Fibroblast of peridontal ligament (primary cell): Measurements from ENCODE around the gene ECE2.
A peak's percentile ranks its signal among the peaks of the same experiment; 100 is the strongest.

Experiments
- DNase-seq: peaks from one replicate; pipeline ENCODE4 v3.0.0-alpha.2; 2010; ENCODE audit errors: extremely low read depth

ECE2 gene

GRCh38 chr3:184275961-184276910, at the start of gene ECE2:
Gene ECE2, plus strand, starts transcription at chr3:184276022. Its CDS starts 132 bp downstream, at chr3:184276154.
- DNase-seq = no peak

DNA sequence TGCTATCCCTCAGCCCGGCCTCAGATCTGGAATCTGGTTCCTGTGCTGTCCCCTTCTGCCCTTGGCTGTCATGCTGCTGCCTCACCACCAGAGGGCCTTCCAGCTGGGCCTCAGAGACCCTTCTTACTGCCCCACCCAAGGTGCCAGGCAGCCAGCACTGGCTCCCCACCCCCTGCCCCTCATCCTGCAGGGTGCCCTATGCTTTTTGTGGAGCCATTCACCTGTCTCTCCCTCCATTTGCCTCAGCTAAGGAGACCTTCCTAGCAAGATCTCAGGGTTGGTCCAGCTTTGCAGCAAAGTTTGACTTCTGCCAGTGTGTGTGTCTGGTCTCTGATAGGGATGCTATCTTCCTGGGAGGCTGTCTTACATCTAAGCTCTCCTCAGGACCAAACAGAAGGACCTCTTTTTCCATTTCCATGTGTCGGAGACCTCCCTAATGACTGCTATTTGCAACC, 48.3 kb upstream of the ECE2 start:
- DNase-seq = no peak

DNA sequence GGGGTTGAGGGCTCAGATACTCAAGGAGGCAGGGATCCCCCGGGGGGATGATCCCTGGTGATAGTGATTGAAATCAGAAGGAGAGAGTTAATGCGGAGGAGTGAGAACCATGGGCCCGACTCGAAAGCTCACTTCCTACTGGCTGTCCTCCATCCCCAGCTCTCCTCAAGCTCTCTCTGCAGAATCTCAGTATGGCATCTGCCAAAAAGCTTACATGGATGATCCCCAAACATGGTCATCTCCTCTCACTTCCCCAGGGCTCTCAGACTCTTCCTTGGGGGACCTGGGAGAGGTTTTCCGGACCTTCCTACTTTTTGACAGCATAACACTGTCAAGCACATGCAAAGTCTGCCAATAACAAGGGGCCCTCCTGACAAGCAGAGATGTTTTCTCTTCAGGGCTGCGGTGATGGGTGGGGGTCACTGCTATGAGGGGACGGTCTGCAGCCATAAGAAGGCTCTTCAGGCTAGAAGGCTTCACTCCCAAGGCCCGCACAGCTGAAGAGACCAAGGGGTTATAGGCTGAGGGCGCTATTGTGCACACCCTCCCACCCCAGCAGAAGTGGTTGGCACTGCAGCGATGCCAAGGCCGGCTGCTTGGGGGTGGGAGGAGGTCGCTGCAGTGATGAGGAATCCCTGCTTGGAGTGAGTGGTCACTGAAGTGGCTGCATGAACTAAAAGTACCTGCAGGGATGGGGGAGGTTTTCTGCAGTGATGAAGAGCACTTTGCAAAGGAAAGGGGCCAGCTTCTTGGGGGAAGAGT, 47.3 kb upstream of the ECE2 start:
- DNase-seq = no peak

GRCh38 chr3:184229394-184230080, 46.3 kb upstream of the ECE2 start, which contains the start of gene VWA5B2:
Gene VWA5B2, plus strand, starts transcription at chr3:184229585. Its CDS starts 944 bp downstream, at chr3:184230529.
- no peak for DNase-seq

DNA sequence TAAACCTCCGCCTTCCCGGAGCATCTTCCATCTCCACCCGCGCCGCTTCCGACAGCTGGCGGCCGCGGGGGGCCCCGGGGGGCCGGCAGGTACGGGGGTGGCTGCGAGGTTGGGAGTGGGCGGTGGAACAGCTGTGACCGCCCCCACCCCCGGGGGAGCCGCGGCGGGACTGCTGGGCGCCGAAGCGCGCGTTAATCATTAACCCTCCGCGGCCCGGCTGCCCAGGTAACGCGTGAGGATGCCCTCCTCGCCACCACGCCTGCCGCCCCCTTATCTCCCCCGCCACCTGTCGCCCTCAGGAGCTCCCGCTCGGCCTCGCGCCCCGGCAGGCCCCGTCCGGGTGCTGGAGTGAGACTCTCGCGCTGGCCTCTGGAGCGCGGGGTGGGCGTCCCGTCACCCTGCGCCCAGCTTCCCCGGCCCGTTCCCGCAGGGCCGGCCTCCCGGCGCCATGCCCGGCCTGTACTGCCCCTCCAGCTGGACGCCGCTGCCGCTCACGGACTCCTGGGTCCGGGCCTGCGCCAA, 45.7 kb upstream of the ECE2 start:
- no peak for DNase-seq

DNA sequence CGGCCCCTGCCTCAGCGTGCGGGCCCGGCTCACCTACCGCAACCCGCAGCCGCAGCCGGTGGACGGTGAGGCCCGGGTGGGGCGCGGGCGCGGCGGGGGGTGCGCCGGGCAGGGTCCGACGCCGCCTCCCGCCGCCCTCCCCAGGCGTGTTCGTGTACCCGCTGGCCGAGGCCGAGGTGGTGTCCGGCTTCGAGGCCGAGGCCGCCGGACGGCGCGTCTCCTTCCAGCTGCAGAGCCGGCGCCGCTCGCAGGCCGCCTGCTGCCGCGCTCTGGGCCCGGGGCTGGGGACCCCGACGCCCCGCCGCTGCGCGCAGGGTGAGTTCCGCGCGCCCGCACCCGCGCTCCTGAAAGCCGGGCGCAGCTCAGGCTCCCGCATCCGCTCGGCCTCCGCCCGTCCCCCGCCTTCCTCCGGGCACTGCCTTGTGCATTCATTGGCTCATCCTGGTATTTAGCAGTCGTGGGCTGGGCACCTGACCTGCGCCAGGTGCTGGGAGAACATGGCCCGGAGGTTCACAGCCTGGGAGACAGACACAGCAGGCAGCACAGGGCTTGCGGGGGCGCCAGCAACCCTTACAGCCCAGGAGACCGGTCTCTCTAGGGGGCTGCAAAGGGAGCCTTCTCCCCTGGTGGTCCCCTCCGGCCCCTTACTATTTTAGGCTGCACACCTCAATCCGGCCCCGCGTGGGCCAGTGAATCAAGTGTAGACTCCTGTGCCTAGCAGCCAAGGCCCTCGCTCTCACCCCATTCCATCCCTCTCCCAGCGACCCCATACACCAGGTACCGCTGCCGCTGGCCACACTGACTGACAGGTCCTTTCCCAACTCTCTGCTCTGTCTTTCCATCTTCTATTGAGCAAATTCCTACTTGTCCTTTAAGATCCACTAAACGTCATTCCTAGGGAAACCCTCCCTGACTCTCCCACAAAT, 45.0 kb upstream of the ECE2 start:
- DNase-seq = no peak

DNA sequence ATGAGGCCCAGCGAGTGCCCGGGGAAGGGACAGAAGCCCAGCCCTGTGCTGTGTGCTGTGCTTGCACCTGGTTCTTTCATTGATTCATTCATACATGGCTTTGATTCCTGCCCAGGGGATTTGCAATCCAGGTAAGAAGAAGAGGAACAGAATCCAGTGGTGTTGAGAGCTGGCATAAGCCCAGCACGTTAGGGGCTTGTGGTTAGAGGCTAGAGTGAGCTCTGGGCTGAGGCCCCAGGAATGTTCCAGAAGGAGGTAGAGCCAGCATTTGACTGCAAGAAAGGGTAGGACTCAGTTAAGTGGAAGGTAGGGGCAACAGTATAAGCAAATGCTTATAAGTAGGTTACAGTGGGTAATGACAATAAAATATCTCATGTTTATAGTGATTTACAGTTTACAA, 44.2 kb upstream of the ECE2 start:
- DNase-seq = no peak

DNA sequence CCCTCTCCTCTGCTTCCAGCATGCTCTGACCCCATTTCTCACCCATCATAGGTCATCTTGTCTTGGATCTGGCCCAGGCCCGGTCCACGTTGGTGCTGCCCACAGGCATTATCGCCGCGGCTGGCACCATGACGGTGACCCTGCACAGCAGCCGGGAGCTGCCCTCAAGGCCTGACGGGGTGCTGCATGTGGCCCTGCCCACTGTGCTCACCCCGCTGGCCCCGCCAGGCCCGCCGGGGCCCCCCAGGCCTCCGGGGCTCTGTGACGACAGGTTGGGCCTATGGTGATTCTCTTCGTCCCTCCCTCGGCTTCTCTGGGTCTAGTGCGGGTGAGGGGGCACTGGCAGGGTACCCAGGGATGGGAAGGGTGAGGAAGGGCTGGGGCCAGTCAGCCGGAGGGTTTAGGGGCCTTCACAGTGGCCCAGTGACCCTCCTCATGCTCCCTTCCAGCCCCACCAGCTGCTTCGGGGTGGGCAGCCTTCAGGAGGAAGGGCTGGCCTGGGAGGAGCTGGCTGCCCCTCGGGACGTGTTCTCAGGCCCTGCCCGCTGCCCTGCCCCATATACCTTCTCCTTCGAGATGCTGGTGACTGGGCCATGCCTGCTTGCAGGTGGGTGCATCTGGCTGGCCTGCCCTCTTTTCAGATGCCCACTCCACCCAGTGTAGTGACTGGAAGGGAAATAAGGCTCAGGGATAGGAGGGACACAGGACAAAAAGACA, 42.5 kb upstream of the ECE2 start:
- no peak for DNase-seq

DNA sequence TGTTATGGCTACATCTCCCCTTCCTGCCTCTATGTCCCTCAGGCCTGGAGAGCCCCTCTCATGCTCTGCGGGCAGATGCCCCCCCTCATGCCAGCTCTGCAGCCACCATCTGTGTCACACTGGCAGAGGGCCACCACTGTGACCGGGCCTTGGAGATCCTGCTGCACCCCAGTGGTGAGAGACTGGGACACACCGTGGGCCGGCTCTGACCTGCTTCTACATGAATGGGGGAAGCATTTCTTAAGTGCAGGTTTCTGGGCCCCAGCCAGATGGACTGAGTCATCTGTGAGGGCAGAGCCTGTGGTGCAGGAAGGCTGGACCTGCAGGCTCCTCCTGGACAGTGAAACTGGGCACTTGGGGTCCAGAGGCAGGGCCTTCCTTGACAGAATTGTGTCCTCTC, 41.6 kb upstream of the ECE2 start:
- DNase-seq = peak; percentile 51

- no peak for DNase-seq
Observed at GRCh38 chr3:184234671-184235380, 41.0 kb upstream of the ECE2 start.

DNA sequence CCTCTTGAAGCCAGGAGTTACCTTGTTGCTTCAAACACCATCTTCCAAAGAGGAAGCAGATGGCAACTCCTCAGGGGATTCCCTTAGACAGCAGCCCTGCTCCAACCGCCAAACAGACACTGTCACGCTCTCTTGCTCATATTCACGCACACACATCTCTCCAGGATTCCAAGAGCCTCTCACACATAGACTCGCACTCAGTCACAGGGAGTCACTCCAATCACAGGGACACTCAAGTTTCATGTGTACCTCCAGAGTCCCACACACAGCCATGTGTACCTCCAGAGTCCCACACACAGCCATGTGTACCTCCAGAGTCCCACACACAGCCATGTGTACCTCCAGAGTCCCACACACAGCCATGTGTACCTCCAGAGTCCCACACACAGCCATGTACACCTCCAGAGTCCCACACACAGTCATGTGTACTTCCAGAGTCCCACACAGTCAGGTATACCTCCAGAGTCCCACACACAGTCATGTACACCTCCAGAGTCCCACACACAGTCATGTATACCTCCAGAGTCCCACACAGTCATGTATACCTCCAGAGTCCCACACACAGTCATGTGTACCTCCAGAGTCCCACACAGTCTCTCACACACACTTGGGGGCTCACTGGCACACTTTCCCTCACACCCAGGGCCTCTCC, 40.3 kb upstream of the ECE2 start:
- no peak for DNase-seq

DNA sequence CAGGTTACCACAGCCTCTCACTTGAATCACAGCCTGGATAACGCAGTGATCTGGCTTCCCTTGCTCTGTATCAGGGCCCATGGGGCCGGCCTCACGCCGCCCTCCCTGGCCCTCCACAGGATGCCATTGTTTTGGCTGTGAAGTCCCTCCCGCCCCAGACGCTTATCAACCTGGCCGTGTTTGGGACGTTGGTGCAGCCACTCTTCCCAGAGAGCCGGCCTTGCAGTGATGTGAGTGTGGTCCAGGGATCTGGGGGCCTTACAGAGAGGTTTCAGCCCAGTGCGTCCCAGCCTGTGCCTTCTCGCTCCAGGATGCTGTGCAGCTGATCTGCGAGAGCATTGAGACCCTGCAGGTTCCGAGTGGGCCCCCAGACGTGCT, 39.8 kb upstream of the ECE2 start:
- DNase-seq = no peak

DNA sequence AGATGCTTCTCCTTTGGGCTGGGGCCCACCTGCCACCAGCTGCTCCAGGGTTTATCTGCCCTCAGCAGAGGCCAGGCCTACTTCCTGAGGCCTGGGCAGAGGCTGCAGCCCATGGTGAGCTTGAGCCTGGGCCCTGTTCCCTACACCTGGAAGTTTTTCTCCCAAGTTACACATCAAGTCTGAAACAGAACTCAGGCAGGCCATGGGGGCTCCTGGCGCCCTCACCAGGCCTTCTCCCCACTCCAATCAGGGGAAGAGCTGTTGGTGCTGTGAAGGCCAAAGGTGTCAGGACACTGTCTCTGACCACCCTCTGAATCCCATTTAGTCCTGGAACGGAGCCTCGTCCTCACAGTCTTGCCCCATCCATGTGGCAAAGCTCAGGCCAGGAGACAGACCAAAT, 39.2 kb upstream of the ECE2 start:
- no peak for DNase-seq

DNA sequence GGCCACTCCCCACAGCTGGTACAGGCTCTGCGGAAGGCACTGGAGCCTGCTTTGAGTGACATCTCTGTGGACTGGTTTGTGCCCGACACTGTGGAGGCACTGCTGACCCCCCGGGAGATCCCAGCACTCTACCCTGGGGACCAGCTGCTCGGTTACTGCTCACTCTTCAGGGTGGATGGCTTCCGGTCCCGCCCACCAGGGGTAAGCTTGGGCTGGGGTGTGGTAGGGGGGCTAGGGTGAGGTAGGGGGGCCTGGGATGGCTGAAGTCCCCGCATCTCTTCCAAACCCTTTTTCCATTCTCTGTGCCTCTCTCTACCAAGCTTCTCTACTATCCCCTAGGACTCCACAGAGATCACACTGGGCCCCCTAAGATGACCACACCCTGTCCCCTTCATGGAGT, 38.6 kb upstream of the ECE2 start:
- DNase-seq = no peak

- no peak for DNase-seq
Observed at GRCh38 chr3:184237807-184238206, 38.0 kb upstream of the ECE2 start.

DNA sequence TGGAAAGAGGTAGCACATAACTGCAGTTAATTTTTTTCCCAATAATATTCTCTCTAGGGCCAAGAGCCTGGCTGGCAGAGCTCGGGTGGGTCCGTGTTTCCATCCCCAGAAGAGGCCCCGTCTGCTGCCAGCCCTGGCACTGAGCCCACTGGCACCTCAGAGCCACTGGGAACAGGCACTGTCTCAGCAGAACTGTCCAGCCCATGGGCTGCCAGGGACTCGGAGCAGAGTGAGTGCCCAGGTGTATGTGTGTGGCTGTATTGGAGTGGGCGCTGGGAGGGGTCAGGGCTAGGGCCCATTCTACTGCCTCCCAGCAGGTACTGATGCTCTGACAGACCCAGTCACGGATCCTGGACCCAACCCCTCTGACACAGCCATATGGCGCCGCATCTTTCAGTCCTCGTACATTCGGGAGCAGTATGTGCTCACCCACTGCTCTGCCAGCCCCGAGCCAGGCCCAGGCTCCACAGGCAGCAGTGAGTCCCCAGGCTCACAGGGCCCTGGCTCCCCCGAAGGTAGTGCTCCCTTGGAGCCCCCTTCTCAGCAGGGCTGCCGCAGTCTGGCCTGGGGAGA, 37.5 kb upstream of the ECE2 start:
- no peak for DNase-seq

- DNase-seq = no peak
Observed at GRCh38 chr3:184239221-184239620, 36.6 kb upstream of the ECE2 start.

DNA sequence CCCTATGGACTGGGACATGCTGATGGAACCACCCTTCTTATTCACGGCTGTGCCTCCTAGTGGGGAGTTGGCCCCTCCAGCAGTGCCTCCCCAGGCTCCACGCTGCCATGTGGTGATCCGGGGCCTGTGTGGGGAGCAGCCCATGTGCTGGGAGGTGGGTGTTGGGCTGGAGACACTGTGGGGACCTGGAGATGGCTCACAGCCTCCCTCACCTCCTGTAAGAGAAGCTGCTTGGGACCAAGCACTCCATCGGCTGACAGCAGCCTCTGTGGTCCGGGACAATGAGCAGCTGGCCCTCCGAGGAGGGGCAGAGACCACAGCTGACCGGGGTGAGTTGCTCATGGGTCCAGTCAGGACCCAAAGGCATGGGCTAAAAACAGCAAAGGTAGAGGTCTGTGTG, 36.1 kb upstream of the ECE2 start:
- DNase-seq = no peak
